ENCODE data around the gene OPCML.

DNA sequence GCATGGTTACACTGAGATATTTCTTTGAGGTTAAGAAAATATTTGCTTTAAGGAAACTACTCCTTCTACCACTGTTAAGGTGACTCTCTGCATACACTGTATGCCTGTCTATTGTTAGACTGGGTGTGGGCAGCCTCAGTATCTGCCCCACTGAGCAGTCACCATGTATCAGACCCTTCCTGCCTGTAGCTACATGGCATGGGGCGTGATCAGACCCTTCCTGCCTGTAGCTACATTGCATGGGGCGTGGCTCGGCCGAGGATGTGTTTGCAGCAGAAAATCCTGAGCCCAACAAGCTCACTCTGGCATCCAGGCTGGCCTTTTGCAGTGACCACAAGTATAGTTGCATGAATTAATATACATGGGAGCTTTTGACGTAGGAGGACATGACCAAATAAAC lies 669.4 kb downstream of the OPCML start:
- TF ChIP-seq, protein P1, sequence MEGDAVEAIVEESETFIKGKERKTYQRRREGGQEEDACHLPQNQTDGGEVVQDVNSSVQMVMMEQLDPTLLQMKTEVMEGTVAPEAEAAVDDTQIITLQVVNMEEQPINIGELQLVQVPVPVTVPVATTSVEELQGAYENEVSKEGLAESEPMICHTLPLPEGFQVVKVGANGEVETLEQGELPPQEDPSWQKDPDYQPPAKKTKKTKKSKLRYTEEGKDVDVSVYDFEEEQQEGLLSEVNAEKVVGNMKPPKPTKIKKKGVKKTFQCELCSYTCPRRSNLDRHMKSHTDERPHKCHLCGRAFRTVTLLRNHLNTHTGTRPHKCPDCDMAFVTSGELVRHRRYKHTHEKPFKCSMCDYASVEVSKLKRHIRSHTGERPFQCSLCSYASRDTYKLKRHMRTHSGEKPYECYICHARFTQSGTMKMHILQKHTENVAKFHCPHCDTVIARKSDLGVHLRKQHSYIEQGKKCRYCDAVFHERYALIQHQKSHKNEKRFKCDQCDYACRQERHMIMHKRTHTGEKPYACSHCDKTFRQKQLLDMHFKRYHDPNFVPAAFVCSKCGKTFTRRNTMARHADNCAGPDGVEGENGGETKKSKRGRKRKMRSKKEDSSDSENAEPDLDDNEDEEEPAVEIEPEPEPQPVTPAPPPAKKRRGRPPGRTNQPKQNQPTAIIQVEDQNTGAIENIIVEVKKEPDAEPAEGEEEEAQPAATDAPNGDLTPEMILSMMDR (IDR thresholded peaks at IDR 0.05): no peak
- TF ChIP-seq POLR2A (IDR thresholded peaks at IDR 0.05; ENCODE audit: low read depth) (no peak), EP300 (IDR thresholded peaks at IDR 0.05) (no peak), POLR2AphosphoS5 (IDR thresholded peaks at IDR 0.05) (no peak)

Data from esophagus muscularis mucosa (tissue), 4 donors.